Amygdala (tissue), 56 donors: ENCODE data around the gene CCR9.
"Not testable (repeated sequence)": the region's sequence is repeated elsewhere in the genome, so short reads cannot be mapped to it uniquely, and the experiment has no call there.

Experiments used
- DNase-seq, 56 donors: peaks; one replicate each; lab custom pipeline; 2025; lab: John Stamatoyannopoulos, UW

The CCR9 gene

DNA sequence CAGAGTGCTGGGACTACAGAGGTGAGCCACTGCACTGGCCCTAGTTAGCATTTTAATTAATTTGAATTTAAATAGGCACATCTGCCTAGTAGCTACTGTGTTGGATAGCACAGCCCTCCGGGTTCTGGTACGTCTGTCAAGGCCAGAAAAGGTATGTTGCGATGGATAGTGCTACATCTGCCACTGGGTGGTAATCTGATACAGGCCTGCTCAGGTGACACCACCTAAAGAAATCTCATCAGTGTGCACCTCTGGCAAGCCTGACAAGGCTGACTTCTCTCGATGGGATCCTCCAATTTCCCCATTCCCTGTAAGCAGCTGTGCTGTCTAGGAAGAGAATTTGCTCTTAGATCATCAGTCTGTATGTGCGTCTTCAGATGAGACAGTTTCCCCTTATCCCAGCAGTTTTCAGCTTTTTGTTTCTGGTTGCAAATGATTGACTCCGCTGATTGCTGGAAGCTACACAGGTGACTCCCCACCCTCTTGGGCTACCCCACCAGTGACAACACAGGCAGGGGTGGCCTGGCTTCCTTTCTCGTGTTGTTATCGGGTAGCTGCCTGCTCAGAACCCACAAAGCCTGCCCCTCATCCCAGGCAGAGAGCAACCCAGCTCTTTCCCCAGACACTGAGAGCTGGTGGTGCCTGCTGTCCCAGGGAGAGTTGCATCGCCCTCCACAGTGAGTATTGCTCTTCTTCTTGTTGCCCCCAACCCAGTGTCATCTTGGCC is at the start of gene CCR9:
TSS of gene CCR9 (plus strand) at position 565 of the 727 bp plus-strand sequence. CDS start 8,391 bp downstream, outside the sequence.
- DNase-seq: no peak

DNA sequence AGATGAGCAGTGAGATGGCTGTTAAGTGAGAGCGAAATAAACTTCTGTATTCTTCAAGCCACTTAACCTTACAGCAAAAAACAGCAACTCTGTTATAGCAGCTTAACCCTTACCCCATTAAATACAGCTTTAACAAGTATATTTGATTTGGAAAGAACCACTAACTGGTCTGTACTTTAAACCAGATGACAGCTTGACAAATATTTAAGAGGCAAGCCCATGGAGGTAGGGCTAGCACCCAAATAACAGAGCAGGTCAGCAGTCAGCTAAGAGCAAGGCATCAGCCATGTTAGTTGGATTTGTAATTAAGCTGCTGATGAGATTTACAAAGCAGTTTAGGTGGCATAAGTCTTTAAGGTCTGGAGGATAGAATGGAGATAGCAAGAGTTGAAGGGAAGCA is 47.9 kb upstream of the CCR9 start:
- no peak for DNase-seq

- peak in 2 of 56 donors; percentile 10 to 31 for DNase-seq
These were observed 45.0 kb upstream of the CCR9 start for GRCh38 chr3:45841420-45841756.

DNA sequence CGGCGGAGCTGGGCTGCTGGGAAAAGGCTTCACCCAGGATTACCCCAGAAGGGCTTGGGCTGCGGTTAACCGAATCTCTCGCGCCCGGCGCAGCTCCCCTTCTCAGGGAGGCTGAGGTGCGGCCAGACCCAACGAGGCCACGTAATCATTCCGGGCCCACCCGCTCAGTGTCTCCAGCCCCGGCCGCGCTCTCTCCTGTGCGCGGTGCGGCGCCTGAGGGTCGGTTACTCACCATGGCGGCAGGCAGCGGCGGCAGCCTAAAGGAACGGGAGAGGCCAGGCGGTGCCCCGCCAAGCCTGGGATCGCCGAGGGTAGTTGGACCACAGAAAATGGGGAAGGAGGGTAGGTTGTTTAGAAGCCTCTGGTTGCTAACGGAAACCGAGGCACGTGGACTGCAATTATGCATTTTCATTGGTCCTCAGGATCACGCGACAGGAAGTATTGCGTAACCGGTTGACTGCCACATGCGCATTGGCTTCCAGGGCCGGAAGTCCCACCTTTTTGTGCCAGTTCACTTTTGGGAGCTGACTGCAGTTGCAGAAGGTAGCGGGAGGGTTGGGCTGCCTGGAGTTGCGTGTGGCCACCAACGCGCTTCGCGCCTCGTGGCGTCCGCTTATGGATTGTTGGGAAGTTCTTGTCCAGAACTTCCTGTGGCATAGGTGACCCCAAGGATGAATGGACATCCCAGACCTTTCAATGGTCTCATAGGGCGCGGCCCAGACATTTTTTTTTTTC is 44.4 kb upstream of the CCR9 start, which contains the start of gene LZTFL1:
TSS of gene LZTFL1 (minus strand) at position 363 of the 735 bp plus-strand sequence. CDS start at position 235, 128 bp downstream.
- peak; percentile 36 to 95 (median 86) for DNase-seq

DNA sequence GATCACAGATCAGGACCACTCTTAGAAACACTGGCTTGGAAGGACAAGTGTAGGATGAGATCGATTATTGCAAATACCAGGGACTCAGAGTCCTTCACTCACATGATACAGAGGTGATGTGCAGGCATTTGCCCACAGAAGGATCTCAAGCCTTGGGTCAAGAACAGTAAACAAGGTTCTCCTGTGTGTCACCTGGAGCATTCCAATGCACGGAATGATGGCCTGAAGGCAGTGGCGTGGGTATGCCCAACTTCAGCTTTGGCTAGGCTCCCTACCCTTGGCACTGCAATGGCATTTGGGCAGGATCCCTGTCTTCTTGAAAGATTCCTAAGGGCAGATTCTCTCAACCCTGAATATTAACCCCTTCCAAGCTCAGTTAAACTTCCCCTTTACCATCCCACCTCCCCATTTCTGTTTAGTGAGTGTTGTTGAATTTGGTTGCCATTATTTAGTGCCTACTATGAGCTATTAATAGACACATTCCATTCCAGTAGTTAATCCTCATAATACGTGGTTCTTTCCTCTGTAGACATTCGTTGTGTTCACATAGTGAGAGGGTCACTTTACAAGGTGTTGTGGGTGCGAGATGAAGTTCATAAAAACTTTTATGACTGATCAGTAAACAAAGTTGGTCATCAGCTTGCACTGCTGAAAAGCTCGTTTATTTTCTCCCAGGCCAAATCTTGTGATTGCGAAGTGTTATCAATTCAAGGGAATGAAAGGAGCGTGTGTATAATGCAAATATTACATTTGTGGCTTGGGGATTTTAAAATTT is 43.3 kb upstream of the CCR9 start:
- DNase-seq: no peak

- DNase-seq: no peak
These were observed 41.7 kb upstream of the CCR9 start for GRCh38 chr3:45844616-45845015.

DNA sequence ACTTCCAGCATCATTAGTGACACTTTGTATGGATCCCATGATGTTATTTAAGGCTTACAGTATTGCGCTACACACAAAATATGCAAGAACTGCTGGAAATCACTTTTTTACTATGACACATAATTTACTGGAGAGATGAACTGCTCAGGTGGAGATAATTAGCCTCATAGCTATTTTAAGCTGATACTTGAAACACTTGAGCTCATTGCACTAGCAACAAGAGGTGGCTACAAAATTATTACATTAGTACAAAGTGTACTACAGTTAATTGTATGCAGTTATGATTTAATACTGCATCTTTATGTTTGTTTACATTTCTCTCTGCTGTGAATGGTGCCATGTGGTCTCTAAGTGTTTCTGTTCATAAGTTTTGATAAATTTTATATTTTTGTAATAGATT is 38.0 kb upstream of the CCR9 start:
- DNase-seq: no peak

DNA sequence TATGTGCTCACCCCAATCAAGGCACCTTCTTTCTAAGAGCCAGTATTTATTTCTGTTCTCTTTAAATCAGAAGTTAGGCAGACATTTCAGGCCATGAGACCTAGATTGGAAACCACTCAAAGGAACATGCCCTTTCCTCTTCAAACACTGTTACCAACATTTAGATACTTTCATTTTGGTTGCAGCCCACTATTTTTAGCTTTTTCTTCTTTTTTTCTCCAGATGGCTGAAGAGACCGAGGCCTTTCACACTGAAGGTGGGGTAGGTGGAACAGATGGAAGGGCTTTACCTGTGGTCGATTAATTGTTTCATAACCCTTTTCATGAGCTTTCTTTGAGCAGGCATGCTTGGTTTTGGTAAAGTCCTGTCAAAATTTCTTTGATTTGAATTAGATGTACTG is 33.5 kb upstream of the CCR9 start:
- no peak for DNase-seq

DNA sequence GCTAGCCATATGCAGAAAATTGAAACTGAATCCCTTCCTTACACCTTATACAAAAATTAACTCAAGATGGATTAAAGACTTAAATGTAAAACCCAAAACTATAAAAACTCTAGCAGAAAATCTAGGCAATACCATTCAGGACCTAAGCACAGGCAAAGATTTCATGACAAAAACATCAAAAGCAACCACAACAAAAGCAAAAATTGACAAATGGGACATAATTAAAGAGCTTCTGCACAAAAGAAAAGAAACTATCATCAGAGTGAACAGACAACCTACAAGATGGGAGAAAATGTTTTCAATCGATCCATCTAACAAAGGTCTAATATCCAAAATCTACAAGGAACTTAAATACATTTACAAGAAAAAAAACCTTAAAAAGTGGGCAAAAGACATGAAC is 30.0 kb upstream of the CCR9 start:
- not testable (repeated sequence) for DNase-seq

DNA sequence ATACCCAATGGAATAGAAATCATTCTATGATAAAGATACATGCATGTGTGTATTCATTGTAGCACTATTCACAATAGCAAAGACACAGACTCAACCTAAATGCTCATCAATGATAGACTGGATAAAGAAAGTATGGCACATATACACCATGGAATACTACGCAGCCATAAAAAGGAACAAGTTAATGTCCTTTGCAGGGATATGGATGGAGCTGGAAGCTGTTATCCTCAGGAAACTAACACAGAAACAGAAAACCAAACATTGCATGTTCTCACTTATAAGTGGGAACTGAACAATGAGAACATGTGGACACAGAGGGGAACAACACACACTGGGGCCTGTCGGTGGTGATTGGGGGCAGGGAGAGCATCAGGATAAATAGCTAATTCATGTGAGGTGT is 29.3 kb upstream of the CCR9 start:
- not testable (repeated sequence) for DNase-seq

- no peak for DNase-seq
These were observed 27.4 kb upstream of the CCR9 start for GRCh38 chr3:45858809-45859543.

DNA sequence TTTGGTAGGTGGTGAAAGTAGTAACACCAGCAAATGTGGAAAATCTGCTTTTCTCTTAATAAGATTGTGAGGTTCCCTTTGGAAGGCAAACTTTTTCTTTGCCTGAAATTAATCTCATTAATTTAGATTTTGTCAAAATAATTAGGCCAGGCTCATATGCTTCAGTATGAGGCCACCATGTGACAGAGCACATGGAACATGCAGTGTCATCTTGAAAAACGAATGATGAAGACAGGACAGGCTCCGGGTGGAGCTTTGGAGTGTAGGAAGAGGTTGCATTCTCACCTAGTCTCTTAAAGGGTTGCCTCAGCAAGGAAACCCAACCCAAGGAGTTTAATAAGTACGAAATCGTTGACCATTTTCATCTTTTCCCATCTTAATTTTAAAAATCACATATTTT is 25.9 kb upstream of the CCR9 start:
- DNase-seq: no peak

- DNase-seq: no peak
These were observed 25.2 kb upstream of the CCR9 start for GRCh38 chr3:45861043-45861719.

DNA sequence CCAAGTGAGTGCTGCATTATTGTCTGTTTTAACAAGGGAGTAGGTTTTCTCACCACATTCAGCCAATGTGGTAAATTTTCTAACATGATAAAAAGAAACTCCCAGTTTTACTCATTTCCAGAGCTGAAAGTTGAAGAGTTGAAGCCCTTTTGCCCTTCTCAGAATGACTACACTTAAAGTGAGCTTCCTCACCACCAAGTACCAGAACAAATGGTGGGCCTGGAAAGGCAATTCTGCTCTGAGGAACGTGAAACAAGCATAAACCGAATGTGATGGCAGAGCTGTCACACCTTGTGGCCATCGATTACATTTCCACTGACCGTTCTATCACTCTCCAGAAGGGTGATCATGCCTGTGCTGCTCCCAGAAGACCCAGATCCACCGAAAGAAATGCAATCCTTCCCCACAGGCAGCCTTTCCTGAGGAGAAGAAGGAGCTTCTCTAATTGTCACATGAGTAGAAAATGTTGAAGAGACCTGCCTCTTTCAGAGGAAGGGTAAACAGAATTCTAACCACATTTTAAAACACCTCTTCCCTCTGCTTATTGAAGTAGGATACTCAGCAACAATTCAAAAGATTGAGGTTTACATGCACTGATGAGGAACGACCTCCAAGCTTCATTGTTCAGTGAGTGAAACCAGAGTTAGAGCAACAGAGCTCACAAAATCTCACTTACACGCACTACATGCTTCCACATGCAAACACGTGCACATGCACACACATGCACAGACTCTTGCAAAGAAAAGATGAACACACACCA is 21.4 kb upstream of the CCR9 start:
- no peak for DNase-seq

DNA sequence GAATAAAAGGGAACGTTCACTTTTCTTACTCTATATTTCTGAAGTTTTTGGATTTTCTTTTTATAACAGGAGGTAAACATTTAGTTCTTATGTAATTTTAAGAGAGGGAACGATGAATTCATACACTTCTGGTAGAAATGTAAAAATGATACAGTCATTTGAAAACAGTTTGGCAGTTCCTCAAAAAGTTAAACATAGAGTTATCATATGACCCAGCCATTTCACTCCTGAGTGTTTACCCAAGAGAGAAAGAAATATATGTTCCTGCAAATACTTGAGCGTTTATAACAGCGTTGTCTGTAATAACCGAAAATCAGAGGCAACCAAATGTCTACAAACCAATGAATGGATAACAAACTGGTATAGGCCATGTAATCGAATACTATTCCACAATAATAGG is 20.8 kb upstream of the CCR9 start:
- no peak for DNase-seq

GRCh38 chr3:45868213-45868612 is 18.1 kb upstream of the CCR9 start:
- no peak for DNase-seq

GRCh38 chr3:45868650-45869049 is 17.7 kb upstream of the CCR9 start:
- DNase-seq: no peak

DNA sequence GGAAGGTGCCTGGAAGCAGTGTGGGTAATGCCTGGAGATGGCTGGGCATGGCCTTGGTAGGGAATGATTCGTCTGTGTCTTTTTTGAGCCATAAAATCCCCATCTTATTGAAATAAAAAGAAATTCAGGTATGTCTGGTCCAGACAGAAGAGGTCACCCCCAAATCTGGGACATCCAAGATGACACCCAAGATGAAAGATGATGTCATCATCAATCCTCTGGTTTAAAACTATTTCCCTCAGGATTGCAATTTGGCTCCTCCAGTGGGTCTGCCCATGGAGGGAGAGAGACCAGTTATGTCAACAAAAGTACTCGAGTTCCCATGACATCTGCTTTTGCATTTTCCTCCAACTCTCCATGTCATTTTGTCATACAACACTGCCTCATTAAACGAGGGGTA is 16.7 kb upstream of the CCR9 start:
- no peak for DNase-seq

GRCh38 chr3:45870099-45870498 is 16.2 kb upstream of the CCR9 start:
- DNase-seq: no peak
